ENCODE results near the gene LRIG1.

DNA sequence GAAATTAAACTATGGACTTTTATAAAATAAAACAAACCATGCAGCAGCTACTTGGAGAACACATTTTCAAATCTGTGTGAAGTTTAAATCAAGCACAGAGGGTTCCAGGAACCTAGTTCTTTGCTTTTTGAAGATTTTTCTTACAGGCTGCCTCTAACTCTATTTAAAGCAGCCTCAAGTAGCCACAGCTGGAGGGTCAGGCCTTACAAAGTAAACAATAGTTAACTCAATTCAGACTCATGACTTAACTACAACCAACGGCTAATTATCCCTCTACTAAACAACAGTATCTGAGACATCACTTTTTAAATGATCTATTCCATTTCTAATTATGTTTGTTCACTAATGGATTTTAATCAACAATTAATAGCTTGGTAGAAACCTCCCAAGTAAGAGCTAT is 9.8 kb downstream of the LRIG1 start:
- no peak for TF ChIP-seq POLR2A (IDR thresholded peaks at IDR 0.05)
- TF ChIP-seq POLR2AphosphoS5 (IDR thresholded peaks at IDR 0.05; ENCODE audit: insufficient read depth in 1 of 2, low read depth in 1 of 2), result no peak
- TF ChIP-seq, protein P1, sequence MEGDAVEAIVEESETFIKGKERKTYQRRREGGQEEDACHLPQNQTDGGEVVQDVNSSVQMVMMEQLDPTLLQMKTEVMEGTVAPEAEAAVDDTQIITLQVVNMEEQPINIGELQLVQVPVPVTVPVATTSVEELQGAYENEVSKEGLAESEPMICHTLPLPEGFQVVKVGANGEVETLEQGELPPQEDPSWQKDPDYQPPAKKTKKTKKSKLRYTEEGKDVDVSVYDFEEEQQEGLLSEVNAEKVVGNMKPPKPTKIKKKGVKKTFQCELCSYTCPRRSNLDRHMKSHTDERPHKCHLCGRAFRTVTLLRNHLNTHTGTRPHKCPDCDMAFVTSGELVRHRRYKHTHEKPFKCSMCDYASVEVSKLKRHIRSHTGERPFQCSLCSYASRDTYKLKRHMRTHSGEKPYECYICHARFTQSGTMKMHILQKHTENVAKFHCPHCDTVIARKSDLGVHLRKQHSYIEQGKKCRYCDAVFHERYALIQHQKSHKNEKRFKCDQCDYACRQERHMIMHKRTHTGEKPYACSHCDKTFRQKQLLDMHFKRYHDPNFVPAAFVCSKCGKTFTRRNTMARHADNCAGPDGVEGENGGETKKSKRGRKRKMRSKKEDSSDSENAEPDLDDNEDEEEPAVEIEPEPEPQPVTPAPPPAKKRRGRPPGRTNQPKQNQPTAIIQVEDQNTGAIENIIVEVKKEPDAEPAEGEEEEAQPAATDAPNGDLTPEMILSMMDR (IDR thresholded peaks at IDR 0.05), result no peak
